Measurements from ENCODE around the gene LTBP1. TPM values are rescaled to one million over a fixed set of nuclear protein-coding genes. Genes with fewer than 3 reads are reported as not detected.

Gene LTBP1
- total and polyA plus RNA-seq, 10 of the 15 experiments (the other 5 are each of a cell fraction or from before 2014, with no cell fraction given) = 0.01 to 0.28 (median 0.12) TPM; not detected in 2

DNA sequence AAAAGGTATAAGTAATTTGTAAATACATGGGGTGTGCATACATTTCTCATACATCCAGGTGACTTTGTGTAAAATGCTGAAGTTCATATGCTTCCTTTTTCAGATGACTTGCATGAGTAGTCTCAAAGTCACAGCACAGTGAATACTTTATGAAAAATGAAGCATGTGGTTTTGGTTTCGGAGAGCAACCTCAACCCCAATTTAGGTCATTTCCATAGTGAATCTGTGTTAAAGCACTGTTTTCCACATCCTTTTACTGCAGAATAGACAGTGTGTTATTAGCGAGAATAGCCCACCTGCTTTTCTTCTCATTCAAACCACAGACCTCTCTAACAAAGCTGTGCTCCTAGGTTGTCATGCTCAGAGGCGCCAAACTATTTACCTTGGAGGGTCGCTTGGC lies 325.2 kb downstream of the LTBP1 start (continued):
- TF ChIP-seq ZNF687 (IDR thresholded peaks at IDR 0.05) (no peak), EGR1 (IDR thresholded peaks at IDR 0.05; ENCODE audit: borderline replicate concordance in 1 of 2, low read depth in 2 of 2, low read length in 2 of 2) (no peak), ZSCAN29 (IDR thresholded peaks at IDR 0.05) (no peak), JUNB (IDR thresholded peaks at IDR 0.05) (peak; percentile 70), RBBP5 (conservative IDR thresholded peaks at IDR 0.05) (no peak), BCLAF1 (IDR thresholded peaks at IDR 0.05) (no peak), ZNF24 (IDR thresholded peaks at IDR 0.05) (no peak), IKZF2 (IDR thresholded peaks at IDR 0.05) (peak; percentile 73 to 85), LARP7 (IDR thresholded peaks at IDR 0.05) (no peak), BCL3 (IDR thresholded peaks at IDR 0.05; ENCODE audit: borderline replicate concordance, insufficient read depth, low read depth, low read length, poor library complexity, severe bottlenecking) (no peak), MEF2A (IDR thresholded peaks at IDR 0.05; ENCODE audit: insufficient read depth, low read depth, low read length) (peak; percentile 59; the same call in 1 of the 2 replicates), SPI1 (IDR thresholded peaks at IDR 0.05; ENCODE audit: borderline replicate concordance, insufficient read depth, low read depth, low read length) (no peak), CBFB (IDR thresholded peaks at IDR 0.05; ENCODE audit: low read depth) (peak; percentile 86; the same call in 1 of the 2 replicates), TBL1XR1 (IDR thresholded peaks at IDR 0.05; ENCODE audit: low read depth, low read length) (peak; percentile 38; the same call in 1 of the 2 replicates), CBX3 (IDR thresholded peaks at IDR 0.05; ENCODE audit: borderline replicate concordance, low read depth) (no peak), GABPA (IDR thresholded peaks at IDR 0.05; ENCODE audit: low read depth) (no peak), IKZF1 (conservative IDR thresholded peaks at IDR 0.05) (peak; percentile 60), RB1 (IDR thresholded peaks at IDR 0.05; ENCODE audit: borderline replicate concordance) (no peak), RUNX3 (IDR thresholded peaks at IDR 0.05; ENCODE audit: low read length) (peak; percentile 99), NR2C1 (IDR thresholded peaks at IDR 0.05) (no peak)

Measured in GM12878 (cell line).